Adrenal gland (tissue), 12 donors: Measurements from ENCODE around the gene TAF4. TPM values are rescaled to one million over a fixed set of nuclear protein-coding genes. Genes with fewer than 3 reads are reported as not detected.
"Not testable (repeated sequence)": the region's sequence is repeated elsewhere in the genome, so short reads cannot be mapped to it uniquely, and the experiment has no call there.

Source experiments
- DNase-seq, 7 donors: peaks; one replicate each; pipeline ENCODE4 v3.0.0-alpha.2; 2019 to 2020
- H3K27ac ChIP-seq, 5 donors: fragments of 200-600 bp; sonication (generic) in 4 of 5; 1 replicate in 3 of 5; 2 replicates in 2 of 5; pipeline versions ENCODE4 v1.5.1 to v1.8.0; 2016 to 2020; ENCODE audit warnings: mild to moderate bottlenecking in 1 of 5
- H3K27me3 ChIP-seq: fragments of 200-600 bp; 2 replicates; pipeline ENCODE4 v1.8.0; 2021
- H3K36me3 ChIP-seq, 2 donors: fragments of 200-600 bp; replicated peaks in 1 of 2; 1 replicate in 1 of 2; 2 replicates in 1 of 2; pipeline versions ENCODE4 v1.5.1 to v1.8.0; 2018 to 2022
- H3K4me1 ChIP-seq, 2 donors: fragments of 200-600 bp; replicated peaks in 1 of 2; 1 replicate in 1 of 2; 2 replicates in 1 of 2; pipeline versions ENCODE4 v1.5.1 to v1.8.0; 2018 to 2021
- H3K4me3 ChIP-seq, 4 donors: fragments of 200-600 bp; sonication (generic) in 3 of 4; one replicate each; pipeline ENCODE4 v1.5.1; 2016 to 2018
- H3K9me3 ChIP-seq, 3 donors: fragments of 200-600 bp; sonication (generic) in 1 of 3; replicated peaks in 1 of 3; 1 replicate in 2 of 3; 2 replicates in 1 of 3; pipeline versions ENCODE4 v1.5.1 to v1.8.0; 2016 to 2021
- POLR2A ChIP-seq, 2 donors: fragments of 450-650 bp; IDR thresholded peaks; one replicate each; pipeline ENCODE4 v1.6.1; 2017; ENCODE audit warnings: antibody characterized with exemption in 2 of 2, mild to moderate bottlenecking in 2 of 2, moderate library complexity in 1 of 2
- WGBS, 4 donors: extraction: QIAGEN DNeasy Blood & Tissue Kit in 2 of 4; methylation state at CpG; one replicate each; pipeline versions ENCODE4 v1.1.5 to v1.1.7; 2013 to 2017; 5-methylcytosine and 5-hydroxymethylcytosine counted together
- intact Hi-C, 2 donors: fragments of 100-400 bp; cut with DNase I; formaldehyde crosslinking; loops; one replicate each; pipeline versions ENCODE4 v1.14.1 to v1.15.0; 2022 to 2023
- polyA plus RNA-seq, 3 donors: library from polyadenylated mRNA; stranded (reverse); fragments of 200-250 nt in 2 of 3; fragments of 350-450 nt in 1 of 3; fragmentation: Illumina TruSeq in 1 of 3; extraction: RNeasy Lipid Tissue Mini Kit (QIAGEN cat#74804) in 1 of 3; gene quantifications; one replicate each; pipeline ENCODE4 v1.2.3, GENCODE V29; 2013 to 2014
- total RNA-seq, 9 donors: library from RNA; depleted of rRNA in 4 of 9; stranded (reverse); fragments of >200 nt in 4 of 9; fragments of 120-200 nt in 1 of 9; fragmentation: NEBNext Ultra II Directional in 1 of 9; extraction: Animal tissue kit (Norgen Biotek cat#: 25700) in 1 of 9; gene quantifications; one replicate each; pipeline versions ENCODE4 v1.1.0 to v1.2.4, GENCODE V29; 2013 to 2023
- TF ChIP-seq, protein P1 (sequence below), 6 experiments: fragments of 450-650 bp in 4 of 6; fragments of 200-600 bp in 2 of 6; sonication (generic) in 1 of 6; IDR thresholded peaks; 1 replicate in 5 of 6; 2 replicates in 1 of 6; pipeline versions ENCODE4 v1.5.1 to v1.8.0; 2016 to 2021; ENCODE audit warnings: antibody characterized with exemption in 6 of 6, mild to moderate bottlenecking in 2 of 6, moderate library complexity in 1 of 6
- donor health status: healthy with polysubstance abuse.
- donor health status: Bipolar disorder and iron deficiency.
- donor health status: DM: yes; HTN: yes; CAD: no.
- donor health status: DM: no; HTN: no; CAD: no.
- donor health status: DM: no; HTN: no; CAD: no.
- donor health status: DM: yes; HTN: yes; CAD: no.

TAF4 gene
- total and polyA plus RNA-seq, 12 donors = 5.2 to 30.9 (median 14.8) TPM

DNA sequence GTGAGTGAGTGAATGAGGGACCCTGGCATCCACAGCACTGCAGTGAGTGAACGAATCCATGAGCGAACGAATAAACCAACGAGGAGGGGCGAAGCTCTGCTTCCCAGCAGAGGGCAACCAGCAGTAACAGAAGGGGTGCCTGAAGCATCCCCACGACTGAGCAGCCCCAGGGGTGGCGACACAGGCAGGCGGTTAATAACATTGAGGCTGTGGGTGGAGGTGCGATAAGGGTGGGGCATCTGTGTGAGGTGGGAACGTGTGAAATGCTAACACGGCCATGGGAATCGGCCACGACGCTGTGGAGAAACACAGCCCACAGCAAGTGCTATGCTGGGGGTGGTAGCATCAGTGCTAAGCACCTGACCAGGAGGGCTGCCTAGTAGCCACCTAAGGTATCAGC, 75.9 kb downstream of the TAF4 start:
- no peak for DNase-seq
- no peak for TF ChIP-seq POLR2A (IDR thresholded peaks at IDR 0.05)
- TF ChIP-seq, protein P1, sequence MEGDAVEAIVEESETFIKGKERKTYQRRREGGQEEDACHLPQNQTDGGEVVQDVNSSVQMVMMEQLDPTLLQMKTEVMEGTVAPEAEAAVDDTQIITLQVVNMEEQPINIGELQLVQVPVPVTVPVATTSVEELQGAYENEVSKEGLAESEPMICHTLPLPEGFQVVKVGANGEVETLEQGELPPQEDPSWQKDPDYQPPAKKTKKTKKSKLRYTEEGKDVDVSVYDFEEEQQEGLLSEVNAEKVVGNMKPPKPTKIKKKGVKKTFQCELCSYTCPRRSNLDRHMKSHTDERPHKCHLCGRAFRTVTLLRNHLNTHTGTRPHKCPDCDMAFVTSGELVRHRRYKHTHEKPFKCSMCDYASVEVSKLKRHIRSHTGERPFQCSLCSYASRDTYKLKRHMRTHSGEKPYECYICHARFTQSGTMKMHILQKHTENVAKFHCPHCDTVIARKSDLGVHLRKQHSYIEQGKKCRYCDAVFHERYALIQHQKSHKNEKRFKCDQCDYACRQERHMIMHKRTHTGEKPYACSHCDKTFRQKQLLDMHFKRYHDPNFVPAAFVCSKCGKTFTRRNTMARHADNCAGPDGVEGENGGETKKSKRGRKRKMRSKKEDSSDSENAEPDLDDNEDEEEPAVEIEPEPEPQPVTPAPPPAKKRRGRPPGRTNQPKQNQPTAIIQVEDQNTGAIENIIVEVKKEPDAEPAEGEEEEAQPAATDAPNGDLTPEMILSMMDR (IDR thresholded peaks at IDR 0.05) = no peak
- H3K27ac ChIP-seq = no peak overlapping the region
- no peak overlapping the region for H3K4me3 ChIP-seq
- intact Hi-C loops = no loop called here
- no peaks in the 10 kb centered on the region for H3K4me1 ChIP-seq
- H3K27me3 ChIP-seq = no peaks in the 10 kb centered on the region
- H3K36me3 ChIP-seq = peaks cover 0 to 25% of the 10 kb centered on the region in 2 donors
- WGBS, 4 donors = 86 to 91% (median 89%) methylated on average over 14 of the region's 14 CpGs
- no peaks in the 10 kb centered on the region for H3K9me3 ChIP-seq

DNA sequence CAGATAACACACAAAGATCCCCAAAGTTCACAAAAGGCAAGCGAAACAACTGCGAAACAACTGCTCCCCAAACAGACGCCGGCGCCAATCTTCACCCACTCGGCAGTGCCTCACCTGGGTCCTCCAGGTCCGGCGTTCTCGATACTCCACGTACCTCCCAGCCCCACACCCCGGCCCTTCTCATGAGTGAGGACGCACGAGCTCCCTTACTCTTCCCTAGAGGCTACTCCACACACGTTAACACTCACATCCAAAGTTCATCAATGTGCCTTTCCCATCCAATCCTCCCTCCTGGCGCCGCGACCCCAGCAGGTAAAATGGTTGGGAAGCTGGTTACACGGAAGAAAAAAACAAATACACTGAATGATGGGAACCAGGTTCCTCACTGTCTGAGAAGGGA, 77.0 kb downstream of the TAF4 start:
- DNase-seq = no peak
- no peaks in the 10 kb centered on the region for H3K27me3 ChIP-seq
- TF ChIP-seq POLR2A (IDR thresholded peaks at IDR 0.05) = no peak
- TF ChIP-seq, protein P1 (IDR thresholded peaks at IDR 0.05) = no peak
- no peak overlapping the region for H3K4me3 ChIP-seq
- intact Hi-C loops = no loop called here
- WGBS, 4 donors = 97 to 99% (median 97%) methylated on average over 18 of the region's 18 CpGs
- H3K27ac ChIP-seq = no peak overlapping the region
- H3K4me1 ChIP-seq = no peaks in the 10 kb centered on the region
- peaks cover 0 to 16% of the 10 kb centered on the region in 2 donors for H3K36me3 ChIP-seq
- no peaks in the 10 kb centered on the region for H3K9me3 ChIP-seq

DNA sequence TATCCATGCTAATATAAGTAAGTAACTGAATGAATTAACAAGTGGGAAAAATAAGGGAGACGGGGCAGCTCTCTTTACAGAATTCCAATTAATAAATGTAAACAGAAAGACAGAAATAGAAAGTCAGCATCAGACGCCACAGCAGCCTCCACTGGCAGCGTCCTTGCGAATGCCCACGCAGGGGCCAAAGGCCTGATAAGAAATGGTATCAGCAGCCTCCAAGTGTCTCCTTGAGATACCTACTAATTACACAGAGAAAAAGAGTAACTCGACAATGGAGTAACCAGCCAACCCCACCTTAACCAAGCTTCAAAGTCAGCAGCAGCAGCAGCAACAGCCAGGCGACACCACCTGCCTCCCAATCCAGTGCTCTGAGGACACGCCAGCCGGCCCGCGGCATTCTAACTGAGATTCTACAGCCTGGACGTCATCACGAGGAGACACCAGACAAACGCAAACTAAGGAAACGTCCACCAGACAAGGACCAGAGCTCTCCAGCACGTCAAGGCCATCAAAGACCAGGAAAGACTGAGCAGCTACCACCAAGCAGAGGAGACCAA, 78.8 kb downstream of the TAF4 start:
- Histone ChIP-seq H3K36me3 (peaks cover 0 to 15% of the 10 kb centered on the region in 2 donors), H3K4me1 (no peaks in the 10 kb centered on the region), H3K4me3 (no peak overlapping the region), H3K27me3 (no peaks in the 10 kb centered on the region), H3K27ac (no peak overlapping the region), H3K9me3 (no peaks in the 10 kb centered on the region)
- WGBS, 4 donors = 47 to 73% (median 67%) methylated on average over 14 to 16 of the region's 16 CpGs
- intact Hi-C loops = no loop called here
- TF ChIP-seq, protein P1 (IDR thresholded peaks at IDR 0.05) = no peak
- TF ChIP-seq POLR2A (IDR thresholded peaks at IDR 0.05) = no peak
- peak in 2 of 7 donors; percentile 52 to 56 for DNase-seq

DNA sequence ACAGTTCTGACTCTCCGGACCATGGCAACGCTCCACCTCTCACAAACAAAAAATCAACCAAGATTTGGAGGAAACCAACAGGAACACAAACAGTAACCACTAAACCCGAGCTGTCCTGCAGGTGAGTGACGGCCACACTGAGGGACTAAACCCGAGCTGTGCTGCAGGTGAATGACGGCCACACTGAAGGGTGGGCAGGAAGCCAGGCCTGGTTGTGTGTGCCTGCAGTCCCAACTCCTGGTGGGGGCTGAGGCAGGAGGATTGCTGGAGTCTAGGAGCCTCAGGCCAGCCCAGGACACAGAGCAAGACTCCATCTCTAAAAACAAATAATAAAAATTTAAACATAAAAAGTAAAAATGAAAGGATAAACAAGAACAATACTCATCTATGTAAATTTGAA, 80.6 kb downstream of the TAF4 start:
- no peaks in the 10 kb centered on the region for H3K4me1 ChIP-seq
- intact Hi-C loops = no loop called here
- no peaks in the 10 kb centered on the region for H3K9me3 ChIP-seq
- H3K4me3 ChIP-seq = no peak overlapping the region
- H3K36me3 ChIP-seq = peaks cover 0 to 9% of the 10 kb centered on the region in 2 donors
- H3K27ac ChIP-seq = no peak overlapping the region
- H3K27me3 ChIP-seq = no peaks in the 10 kb centered on the region
- DNase-seq = no peak
- TF ChIP-seq POLR2A (IDR thresholded peaks at IDR 0.05) = no peak
- TF ChIP-seq, protein P1 (IDR thresholded peaks at IDR 0.05) = no peak
- 82 to 100% (median 89%) methylated on average over 4 to 6 of the region's 6 CpGs for WGBS, 4 donors

DNA sequence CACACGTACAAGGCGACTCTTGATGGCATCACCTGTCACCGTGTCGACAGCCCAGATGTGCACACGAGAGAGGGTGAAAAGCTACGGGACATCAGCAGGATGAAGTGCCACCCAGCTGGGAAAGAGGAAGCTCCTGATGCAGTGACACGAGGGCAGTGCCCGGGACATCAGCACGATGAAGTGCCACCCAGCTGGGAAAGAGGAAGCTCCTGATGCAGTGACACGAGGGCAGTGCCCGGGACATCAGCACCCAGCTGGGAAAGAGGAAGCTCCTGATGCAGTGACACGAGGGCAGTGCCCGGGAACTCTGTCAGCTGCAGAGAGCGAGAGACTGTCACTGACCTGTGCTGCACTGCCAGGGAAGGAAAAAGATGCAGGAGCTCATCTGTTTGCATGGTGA, 81.2 kb downstream of the TAF4 start:
- H3K27me3 ChIP-seq, H3K9me3 ChIP-seq, H3K4me1 ChIP-seq, DNase-seq, H3K4me3 ChIP-seq, H3K36me3 ChIP-seq, intact Hi-C loops, H3K27ac ChIP-seq: not testable (repeated sequence)
- 82 to 91% (median 86%) methylated on average over 13 to 14 of the region's 14 CpGs for WGBS, 4 donors
